Measurements from ENCODE around the gene CLN3.
"Not testable (repeated sequence)": the region's sequence is repeated elsewhere in the genome, so short reads cannot be mapped to it uniquely, and the experiment has no call there.

The CLN3 gene

GRCh38 chr16:28513484-28514181 lies 21.8 kb upstream of the CLN3 start:
- no peak for DNase-seq

GRCh38 chr16:28511801-28512789 lies 20.2 kb upstream of the CLN3 start:
- DNase-seq, result no peak

GRCh38 chr16:28511031-28511430 lies 19.2 kb upstream of the CLN3 start:
- no peak for DNase-seq

GRCh38 chr16:28505489-28506137 lies 13.7 kb upstream of the CLN3 start:
- no peak for DNase-seq

- DNase-seq, result no peak
These were observed 13.0 kb upstream of the CLN3 start for GRCh38 chr16:28504707-28505404.

- DNase-seq, result peak; percentile 6
These were observed 11.8 kb upstream of the CLN3 start for GRCh38 chr16:28503470-28504259.

- DNase-seq, result no peak
These were observed 10.4 kb upstream of the CLN3 start for GRCh38 chr16:28502290-28502689.

- DNase-seq, result no peak
These were observed 9.7 kb upstream of the CLN3 start for GRCh38 chr16:28501258-28502232.

- not testable (repeated sequence) for DNase-seq
These were observed 8.8 kb upstream of the CLN3 start for GRCh38 chr16:28500476-28501180.

- no peak for DNase-seq
These were observed 8.0 kb upstream of the CLN3 start for GRCh38 chr16:28499854-28500253.

GRCh38 chr16:28498666-28499381 lies 7.0 kb upstream of the CLN3 start:
- DNase-seq, result no peak

- DNase-seq, result no peak
These were observed 6.2 kb upstream of the CLN3 start for GRCh38 chr16:28497861-28498599.

- no peak for DNase-seq
These were observed 5.5 kb upstream of the CLN3 start for GRCh38 chr16:28497386-28497785.

- no peak for DNase-seq
These were observed 5.0 kb upstream of the CLN3 start for GRCh38 chr16:28496844-28497243.

- DNase-seq, result no peak
These were observed 4.2 kb upstream of the CLN3 start for GRCh38 chr16:28495795-28496749.

- no peak for DNase-seq
These were observed 3.4 kb upstream of the CLN3 start for GRCh38 chr16:28495098-28495793.

Measured in NCI-H226 (cell line).